Measurements from ENCODE around the gene NIPBL.
"Not testable (repeated sequence)": the region's sequence is repeated elsewhere in the genome, so short reads cannot be mapped to it uniquely, and the experiment has no call there.

Gene NIPBL

DNA sequence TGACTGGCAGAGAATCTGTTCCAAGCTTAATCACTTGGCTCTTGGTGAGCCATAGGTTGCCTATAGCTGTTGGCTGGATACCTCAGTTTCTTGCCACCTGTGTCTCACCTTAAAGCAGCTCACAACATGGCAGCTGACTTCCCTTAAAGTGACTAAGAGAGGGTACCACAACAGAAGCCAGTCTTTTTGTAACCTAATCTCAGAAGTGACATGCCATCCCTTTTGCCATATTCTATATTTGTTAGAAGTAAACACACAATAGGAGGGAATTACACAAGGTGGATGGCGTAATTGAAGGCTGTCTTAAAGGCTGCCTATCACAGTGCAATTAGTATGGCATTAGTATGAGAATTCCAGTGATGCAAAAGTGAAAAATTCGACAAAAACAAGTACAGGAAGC is 28.1 kb downstream of the NIPBL start:
- DNase-seq (ENCODE audit: low read depth in 3 of 3): no peak

DNA sequence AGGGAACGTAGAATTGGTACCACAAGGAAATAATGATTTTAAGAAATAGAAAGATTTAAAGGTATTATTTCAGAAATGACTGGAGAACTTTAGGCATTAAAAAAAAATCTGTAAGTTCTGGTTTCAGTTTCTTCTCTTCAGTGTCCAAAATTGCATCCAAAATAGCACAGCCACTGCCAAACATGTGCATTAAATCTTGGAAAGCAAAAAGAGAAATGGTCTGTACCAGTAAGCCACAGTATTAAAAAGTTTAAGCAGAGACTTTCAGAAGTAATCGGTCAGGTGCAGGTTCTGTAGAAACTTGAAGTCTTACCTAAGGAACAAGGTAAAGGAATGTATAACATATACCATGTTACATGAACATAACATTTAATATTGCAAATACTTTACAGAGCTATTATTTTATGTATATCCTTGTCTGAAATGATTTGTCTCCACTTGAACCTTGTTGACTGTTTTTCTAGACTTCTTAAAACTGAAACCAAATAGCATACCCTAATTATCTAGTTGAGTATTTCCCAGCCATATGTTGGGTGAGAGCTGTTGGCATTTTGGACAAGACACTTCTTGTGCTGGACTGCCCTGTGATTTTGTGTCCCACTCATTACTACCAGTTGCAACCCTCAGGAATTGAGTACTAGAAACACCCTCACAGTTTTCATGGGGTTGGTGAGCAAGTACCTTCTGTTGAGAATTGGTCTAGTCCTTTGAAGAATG is 32.1 kb downstream of the NIPBL start:
- DNase-seq (ENCODE audit: low read depth in 3 of 3): no peak

DNA sequence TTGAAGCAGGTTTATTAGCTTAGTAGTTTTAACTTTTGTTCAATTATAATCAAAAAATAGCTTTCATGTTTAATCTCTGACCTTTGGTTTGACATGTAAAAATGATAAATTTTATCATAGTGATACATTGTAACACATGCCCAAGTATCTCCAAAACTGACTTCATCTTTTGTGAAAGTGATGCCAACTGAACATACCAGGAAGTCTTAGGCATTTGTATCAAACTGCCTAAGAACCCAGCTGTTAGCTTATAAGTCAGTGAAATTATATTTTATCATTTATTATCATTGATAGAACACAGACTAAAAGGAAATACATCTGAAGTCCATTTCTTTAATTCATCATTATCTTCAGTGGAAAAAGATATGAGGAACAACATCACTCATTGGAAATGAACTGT is 39.1 kb downstream of the NIPBL start:
- DNase-seq (ENCODE audit: low read depth in 3 of 3): no peak

DNA sequence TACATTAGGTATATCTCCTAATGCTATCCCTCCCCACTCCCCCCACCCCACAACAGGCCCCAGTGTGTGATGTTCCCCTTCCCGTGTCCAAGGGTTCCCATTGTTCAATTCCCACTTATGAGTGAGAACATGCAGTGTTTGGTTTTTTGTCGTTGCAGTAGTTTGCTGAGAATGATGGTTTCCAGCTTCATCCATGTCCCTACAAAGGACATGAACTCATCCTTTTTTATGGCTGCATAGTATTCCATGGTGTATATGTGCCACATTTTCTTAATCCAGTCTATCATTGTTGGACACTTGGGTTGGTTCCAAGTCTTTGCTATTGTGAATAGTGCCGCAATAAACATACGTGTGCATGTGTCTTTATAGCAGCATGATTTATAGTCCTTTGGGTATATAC is 40.0 kb downstream of the NIPBL start:
- not testable (repeated sequence) for DNase-seq (ENCODE audit: low read depth in 3 of 3)

DNA sequence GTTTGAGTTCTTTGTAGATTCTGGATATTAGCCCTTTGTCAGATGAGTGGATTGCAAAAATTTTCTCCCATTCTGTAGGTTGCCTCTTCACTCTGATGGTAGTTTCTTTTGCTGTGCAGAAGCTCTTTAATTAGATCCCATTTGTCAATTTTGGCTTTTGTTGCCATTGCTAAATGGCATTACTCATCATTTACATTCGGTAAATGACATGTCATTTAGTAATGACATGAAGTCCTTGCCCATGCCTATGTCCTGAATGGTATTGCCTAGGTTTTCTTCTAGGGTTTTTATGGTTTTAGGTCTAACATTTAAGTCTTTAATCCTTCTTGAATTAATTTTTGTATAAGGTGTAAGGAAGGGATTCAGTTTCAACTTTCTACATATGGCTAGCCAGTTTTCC is 40.8 kb downstream of the NIPBL start:
- DNase-seq (ENCODE audit: low read depth in 3 of 3): not testable (repeated sequence)

DNA sequence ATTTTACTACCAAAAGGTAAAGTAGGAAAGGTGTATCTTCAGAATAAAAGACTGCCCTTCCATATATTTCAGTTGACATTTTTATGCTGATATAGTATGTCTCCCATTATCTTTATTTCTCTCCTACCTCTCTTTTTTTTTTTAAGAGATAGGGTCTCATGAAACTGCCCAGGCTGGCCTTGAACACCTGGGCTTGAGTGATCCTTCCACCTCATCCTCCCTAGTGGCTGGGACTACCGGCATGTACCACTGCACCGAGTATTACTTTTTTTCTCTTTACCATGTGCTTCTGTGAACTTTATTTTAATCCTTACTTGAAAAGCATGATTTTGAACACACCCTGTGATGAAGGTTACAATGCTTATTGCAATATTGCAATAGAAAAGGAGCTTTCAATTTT is 42.7 kb downstream of the NIPBL start:
- no peak for DNase-seq (ENCODE audit: low read depth in 3 of 3)

DNA sequence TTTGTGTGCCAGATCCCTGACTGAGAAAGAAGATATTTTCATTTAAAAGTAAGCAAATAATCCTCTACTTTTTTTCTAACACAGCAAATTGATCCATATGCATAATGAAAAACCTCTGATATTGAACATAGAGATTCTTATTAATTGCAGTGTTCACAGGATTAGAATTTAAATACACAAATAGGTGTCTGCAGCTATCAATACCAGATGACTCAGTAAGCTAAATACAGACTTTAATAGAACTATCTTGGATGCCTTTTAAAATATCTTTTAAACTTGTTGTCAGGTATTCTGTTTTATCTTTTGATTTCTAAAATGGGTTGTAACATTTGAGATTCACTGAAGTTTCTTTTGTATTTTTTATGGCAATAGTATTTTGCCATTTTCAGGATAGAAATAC is 43.1 kb downstream of the NIPBL start:
- no peak for DNase-seq (ENCODE audit: low read depth in 3 of 3)

DNA sequence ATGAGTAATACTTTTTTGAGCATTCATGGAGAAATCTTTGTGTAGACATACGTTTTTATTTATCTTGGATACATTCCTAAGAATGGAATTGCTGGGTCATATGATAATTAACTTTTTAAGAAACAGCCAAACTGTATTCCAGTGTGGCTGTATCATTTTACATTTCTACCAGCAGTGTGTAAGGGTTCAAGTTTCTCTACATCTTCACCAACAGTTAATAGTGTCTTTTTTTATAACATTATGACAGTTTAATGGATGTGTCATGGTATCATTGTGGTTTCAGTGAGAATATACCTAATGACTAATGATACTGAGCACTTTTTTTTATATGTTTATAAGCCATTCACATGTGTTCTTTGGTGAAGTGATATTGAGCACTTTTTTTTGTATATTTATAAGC is 52.4 kb downstream of the NIPBL start:
- no peak for DNase-seq (ENCODE audit: low read depth in 3 of 3)

DNA sequence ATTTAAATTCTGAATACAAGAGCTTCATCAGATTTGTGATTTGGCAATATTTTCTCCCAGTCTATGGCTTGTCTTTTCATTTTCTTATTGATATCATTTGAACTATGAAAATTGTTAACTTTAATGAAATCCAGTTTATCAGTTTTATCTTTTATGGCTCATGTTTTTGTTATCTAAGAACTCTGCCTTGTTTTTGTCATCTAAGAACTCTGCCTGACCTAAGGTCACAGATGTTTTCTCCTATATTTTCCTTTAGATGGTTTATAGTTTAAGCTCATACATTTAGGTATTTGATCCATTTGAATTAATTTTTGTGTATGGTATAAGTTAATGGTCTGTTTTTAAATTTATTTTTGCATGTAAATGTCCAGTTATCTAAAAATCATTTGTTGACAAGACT is 52.9 kb downstream of the NIPBL start:
- no peak for DNase-seq (ENCODE audit: low read depth in 3 of 3)

DNA sequence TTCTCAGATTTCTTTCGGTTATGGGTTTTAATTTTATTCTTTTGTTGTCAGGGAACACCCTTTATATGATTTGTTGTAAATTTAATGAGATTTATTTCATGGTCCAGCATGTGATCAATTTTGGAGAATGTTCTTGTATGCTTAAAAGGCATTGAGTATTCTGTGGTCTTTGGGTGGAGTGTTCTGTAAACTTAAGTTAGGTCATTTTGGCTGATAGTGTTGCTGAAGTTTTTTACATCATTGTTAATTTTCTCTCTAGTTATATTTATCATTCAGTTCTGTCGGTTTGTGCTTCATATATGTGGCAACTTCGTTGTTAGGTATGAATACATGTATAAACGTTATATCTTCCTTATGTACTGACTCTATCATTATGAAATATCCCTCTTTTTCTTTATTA is 55.5 kb downstream of the NIPBL start:
- DNase-seq (ENCODE audit: low read depth in 3 of 3): no peak

DNA sequence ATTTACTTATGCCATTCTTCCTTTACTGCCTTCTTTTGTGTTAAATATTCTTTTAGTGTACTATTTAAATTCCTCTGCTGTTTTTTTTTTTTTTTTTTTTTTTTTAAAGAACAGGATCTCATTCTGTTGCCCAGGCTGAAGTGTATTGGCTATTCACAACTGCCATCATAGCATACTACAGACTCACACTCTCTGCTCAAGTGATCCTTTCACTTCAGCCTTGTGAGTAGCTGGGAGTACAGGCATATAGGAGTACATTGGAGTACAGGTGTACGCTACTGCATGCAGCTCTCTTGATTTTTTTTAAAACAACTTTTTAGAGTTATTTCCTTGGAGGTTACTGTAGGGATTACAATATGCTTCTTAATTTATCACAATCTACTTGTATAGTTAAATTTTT is 56.1 kb downstream of the NIPBL start:
- DNase-seq (ENCODE audit: low read depth in 3 of 3): no peak

DNA sequence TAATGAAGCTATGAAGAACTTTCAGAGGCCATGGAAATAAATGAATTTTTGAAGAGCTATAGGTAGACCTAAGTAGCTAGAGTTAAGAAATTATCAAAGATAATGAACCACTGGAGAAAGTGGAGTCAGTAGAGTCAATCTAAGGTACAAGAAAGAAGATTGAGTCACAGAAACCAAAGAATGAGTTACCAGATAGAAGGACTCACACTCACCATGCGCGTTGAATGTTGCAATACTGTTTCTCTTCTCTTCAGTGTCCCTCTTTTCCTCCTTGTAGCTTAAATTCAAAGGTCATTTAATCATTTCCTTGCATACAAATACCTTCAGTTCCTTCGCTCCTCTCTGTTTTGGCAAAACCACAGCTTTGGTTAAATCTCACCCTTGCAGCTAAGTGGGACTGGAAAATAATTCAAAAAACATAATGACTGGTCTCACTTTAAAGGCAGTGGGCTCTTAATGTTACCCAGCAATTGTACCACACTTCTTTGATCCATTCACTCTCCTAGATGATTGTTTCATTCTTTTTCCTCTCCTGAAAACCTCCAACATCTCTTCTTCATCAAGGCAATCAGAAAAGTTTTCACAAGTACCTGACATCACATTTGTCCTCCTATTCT is 58.3 kb downstream of the NIPBL start:
- DNase-seq (ENCODE audit: low read depth in 3 of 3): no peak

DNA sequence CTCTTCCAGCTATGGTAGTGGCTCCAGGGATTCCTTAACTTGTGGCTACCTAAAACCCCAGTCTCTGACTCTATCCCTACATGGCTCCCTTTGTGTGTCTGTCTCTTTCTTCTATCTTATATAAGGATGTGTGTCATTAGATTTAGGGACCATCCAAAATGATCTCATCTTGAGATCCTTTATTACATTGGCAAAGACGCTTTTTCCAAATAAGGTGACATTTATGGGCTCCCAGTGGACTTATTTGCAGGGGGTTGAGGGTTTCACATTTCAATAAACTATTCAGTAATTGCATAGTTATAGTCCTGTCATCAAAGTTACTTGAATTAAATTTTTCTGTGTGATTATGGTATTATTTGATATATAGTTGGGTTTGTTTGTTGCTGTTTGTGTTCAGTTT is 59.2 kb downstream of the NIPBL start:
- DNase-seq (ENCODE audit: low read depth in 3 of 3): no peak

DNA sequence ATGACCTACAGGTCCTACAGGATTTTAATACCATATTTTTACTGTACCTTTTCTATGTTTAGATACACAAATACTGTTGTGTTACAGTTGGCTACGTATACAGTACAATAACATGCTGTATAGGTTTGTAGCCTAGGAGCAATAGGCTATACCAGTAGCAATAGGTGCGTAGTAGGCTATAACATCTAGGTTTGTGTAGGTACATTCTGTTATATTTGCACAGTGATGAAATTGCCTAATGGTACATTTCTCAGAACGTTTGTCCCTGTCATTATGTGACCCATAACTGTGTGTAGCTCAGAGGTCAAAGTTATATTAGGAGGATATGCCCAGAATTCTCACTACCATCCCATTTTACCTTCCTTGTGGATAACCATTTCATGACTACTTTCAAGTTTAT is 59.7 kb downstream of the NIPBL start:
- no peak for DNase-seq (ENCODE audit: low read depth in 3 of 3)

DNA sequence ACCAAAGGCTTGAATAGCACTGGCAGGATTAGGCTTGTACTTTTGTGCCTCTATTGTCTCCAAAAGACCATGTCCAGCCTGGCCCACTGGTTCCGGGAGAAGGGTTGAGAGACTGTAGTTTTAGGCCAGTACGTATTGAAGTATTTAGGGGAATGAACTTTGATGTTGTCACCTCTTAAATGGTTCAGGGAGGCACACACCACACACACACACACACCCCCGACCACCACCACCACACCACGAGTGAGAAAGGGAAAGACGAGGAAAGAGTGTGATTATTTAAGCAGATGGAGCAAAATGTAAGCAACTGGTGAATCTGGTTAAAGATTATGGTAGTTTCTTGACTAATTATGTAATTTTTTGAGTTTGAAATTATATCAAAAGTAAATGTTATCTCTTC is 61.6 kb downstream of the NIPBL start:
- DNase-seq (ENCODE audit: low read depth in 3 of 3): no peak

DNA sequence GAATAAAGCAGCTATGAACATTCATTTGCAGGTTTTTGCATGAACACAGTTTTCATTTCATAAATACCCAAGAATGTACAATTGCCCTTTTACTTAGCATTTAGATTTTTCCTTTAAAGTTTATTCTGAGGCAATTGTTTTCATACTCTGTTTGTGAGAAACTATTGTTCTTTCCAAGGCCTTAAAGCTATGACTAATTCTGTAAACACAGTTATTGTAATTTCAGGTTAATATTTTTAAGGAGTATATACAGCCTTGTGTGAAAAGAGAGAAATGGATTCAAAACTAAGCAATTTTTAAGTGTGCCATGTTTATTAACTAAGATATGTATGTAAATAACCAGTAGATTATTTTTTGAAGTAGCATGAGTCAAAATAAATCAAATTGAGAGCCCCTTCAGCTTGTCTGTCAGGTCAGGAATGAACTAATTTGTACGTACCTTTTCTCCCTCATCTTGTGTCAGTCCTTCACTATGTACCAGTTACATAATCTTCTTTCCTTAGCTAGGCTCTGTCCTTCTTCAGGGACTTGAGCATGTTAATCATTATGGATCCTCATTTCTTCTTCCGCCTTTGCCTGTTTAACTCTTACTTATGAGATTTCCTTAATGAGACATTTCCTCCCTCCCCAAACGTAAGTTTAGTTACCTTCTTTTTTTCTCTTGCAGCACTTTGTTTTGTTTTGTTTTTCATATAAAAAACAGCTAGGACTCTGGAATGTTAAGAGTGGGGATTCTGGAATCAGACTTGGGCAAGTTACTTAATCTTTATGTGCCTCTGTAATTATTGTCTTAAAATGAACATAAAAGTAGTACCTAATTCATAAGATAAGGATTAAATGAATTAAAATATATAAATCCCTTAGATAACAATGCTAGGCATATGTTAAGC is 63.6 kb downstream of the NIPBL start:
- no peak for DNase-seq (ENCODE audit: low read depth in 3 of 3)

DNA sequence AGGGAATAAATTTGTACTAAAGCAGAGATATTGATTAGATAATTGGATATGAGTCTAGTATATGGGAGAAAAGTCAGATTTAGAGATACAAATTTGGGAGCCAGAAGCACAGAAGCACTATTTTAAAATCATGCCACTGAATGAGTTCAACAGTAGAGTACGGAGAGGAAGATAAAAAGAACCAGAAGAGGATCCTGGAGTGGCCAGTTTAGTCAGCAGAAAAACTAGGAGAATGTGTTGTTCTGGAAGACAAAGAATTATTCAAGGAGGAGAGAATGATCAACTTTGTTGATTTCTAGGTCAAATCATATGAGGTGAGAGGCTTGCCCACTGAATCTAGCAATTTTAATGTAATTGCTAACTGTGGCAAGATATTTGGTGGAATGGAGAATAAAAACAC is 67.0 kb downstream of the NIPBL start:
- DNase-seq (ENCODE audit: low read depth in 3 of 3): no peak

DNA sequence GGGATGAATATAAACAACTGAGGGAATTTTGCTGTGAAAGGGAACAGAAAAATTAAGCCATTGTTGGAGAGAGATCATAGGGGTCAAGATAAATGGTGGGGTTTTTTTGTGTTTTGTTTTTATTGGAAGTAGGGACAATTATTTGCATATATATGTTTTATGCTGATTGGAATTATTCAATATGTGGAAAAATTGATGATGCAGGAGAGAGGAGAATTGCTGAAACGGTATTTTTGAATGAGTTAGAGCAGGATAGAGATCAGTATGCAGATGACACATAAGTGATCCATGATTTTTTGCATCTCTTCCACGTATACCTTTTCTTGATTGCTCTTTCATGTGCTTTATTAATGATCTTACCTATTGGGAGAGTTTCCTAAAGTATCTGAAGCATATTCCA is 67.5 kb downstream of the NIPBL start:
- no peak for DNase-seq (ENCODE audit: low read depth in 3 of 3)

DNA sequence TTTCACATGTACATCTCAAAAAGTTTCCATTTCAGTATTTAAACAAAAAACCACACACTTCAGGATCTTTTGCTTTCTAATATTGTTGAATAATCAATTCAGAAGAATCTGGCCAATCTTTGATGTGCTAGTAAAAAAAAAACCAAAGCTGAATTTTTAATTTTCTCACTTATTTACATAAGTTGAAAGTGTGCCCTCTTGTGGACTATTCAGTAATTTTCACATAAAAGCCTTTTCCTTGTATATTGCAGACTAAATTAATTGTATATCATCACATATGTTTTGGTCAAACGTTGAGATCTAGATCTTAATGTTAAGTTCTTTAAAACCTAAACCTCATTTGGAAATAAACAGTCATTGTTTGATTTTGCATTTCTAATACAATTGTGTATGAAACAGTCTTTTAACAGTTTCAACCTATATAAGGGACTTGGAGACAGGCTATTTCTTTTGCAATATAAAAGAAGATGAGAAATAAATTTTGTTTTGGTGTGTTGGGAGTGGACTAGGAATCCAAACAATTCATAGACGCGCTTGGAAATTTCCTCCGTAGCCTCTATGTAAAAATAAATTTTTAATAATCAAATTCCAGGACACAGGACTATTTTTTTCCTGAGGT is 68.1 kb downstream of the NIPBL start:
- DNase-seq (ENCODE audit: low read depth in 3 of 3): no peak

DNA sequence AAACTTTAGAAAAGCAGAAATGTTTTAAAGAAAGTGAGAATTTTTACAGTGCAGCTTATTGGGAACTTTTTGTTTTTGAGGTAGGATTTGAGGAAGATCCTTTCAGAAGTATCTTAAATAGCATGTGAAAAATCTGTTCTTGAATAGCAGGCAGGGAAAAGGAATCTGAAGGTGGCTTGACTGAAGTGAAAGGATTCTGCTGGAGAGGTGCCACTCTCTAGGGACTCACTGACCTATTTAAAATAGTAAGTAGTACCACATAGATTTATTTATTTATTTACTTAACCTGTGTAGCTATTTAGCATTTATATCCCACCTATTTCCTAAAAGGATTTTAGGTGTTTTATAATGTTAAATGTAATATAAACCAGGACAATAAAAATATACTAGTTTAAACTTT is 69.1 kb downstream of the NIPBL start:
- no peak for DNase-seq (ENCODE audit: low read depth in 3 of 3)

DNA sequence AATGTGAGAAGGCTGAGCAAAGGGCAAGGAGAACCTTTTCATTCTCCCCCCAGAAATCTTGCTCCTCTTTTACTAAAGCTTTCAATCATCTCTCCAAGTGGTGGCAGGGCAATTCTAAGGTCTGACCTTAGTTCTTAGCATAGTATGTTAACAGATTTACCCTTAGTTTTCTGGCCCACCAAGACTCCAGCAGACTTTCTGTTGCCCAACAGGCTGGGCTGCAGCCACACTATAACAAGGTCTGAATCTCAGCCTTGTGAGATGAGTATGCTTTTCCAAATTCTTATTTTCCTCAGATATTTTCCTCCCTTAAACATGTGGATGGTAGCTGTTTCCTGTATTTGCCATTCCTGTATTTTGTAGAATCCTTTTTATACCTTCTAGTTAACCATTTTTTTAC is 69.5 kb downstream of the NIPBL start:
- DNase-seq (ENCODE audit: low read depth in 3 of 3): no peak

DNA sequence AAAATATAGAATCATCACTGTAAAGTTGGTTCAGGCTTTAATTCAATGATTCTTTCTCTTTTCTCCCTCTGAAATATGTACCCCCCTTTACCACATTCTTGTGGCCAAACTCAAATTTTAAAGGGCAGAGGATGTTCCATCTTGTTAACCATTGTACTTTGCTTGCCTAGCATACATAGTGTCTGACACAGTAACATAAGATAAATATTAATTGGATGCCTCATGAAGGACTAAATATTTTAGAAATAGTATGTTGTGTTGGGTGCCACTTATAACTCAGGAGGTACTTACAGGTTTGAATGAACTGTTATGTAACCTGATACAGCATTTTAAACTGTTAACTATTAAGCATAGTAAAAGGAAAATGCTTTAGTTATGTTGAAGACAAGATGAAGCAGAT is 71.5 kb downstream of the NIPBL start:
- no peak for DNase-seq (ENCODE audit: low read depth in 3 of 3)

DNA sequence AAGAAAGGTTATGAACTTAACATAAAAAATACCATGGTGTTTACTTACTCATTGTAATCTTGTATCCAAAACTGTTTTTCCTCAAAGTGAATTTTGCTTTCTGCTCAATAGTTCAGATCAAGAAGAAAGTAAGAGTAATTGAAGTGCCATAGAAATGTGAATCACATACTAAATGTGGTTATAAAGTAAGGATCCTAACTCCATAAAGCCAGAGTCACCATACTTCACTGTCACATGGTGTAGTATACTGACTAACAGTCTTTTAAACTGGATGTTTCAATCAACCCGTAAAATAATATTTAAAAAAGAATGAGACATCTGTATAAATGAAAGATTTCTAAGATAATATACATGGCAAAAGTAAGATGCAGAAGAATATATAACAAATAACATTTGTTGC is 72.1 kb downstream of the NIPBL start:
- DNase-seq (ENCODE audit: low read depth in 3 of 3): no peak

Measured in stimulated activated CD4-positive, alpha-beta T cell treated with anti-CD3 and anti-CD28 coated beads, TNF-alpha, amount 100 ng/mL, for 4 hours (primary cell).